Brain microvascular endothelial cell (primary cell): ENCODE measurements around the gene TESK2.
"Not testable (repeated sequence)": the region's sequence is repeated elsewhere in the genome, so short reads cannot be mapped to it uniquely, and the experiment has no call there.

Experiments
- DNase-seq: peaks from one replicate; pipeline ENCODE4 v3.0.0-alpha.2; 2020
- H3K27ac ChIP-seq: fragments of 250-450 bp; sonication (Bioruptor Pico); 2 replicates; pipeline ENCODE4 v1.5.1; 2020; ENCODE audit warnings: mild to moderate bottlenecking, moderate library complexity
- H3K27me3 ChIP-seq: fragments of 250-450 bp; sonication (Bioruptor Pico); replicated peaks from 2 replicates; pipeline ENCODE4 v1.5.1; 2020; ENCODE audit warnings: mild to moderate bottlenecking
- H3K36me3 ChIP-seq: fragments of 250-450 bp; sonication (Bioruptor Pico); replicated peaks from 2 replicates; pipeline ENCODE4 v1.5.1; 2020; ENCODE audit warnings: mild to moderate bottlenecking
- H3K4me3 ChIP-seq: 2 replicates; pipeline ENCODE4 v1.5.1; 2011; ENCODE audit warnings: low read depth, mild to moderate bottlenecking, control low read depth, low read length, moderate library complexity
- in situ Hi-C: cut with HindIII; loops from 2 replicates; pipeline ENCODE4 v1.10.0; 2017; ENCODE audit warnings: low sequenced_read_pairs, low pct_ligation_motif_present
- TF ChIP-seq, protein P1 (sequence below): IDR thresholded peaks from 2 replicates; pipeline ENCODE4 v1.5.1; 2011; ENCODE audit warnings: low read depth, mild to moderate bottlenecking, moderate library complexity, low read length, control low read depth, inconsistent platforms; ENCODE audit errors: missing control alignments

The TESK2 gene

DNA sequence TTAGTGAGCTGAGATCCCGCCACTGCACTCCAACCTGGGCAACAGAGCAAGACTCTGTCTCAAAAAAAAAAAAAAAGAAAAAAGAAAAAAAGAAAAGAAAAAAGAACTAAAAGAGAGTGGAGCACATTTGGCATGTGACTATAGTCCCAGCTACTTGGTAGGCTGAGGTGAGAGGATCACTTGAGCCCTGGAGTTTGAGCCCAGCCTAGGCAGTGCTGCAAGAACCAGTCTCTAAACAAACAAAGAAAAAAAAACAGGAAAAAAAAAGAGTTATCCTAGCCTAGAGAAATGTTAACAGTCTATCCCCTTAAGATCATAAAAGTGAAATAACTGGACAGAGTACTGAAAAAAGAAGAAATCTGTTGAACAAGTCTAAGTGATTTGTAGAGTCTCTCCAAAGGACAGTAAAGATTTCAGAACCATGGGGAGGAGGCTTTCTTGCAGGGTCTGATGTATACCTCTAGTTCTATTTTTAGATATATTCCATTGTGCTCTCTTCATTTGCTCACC lies 35.2 kb upstream of the TESK2 start:
- H3K27ac ChIP-seq, result no peak overlapping the region
- no peak for DNase-seq
- no peaks in the 10 kb centered on the region for H3K36me3 ChIP-seq
- no peaks in the 10 kb centered on the region for H3K27me3 ChIP-seq
- H3K4me3 ChIP-seq, result no peak overlapping the region
- in situ Hi-C loops, result no loop called here
- TF ChIP-seq, protein P1, sequence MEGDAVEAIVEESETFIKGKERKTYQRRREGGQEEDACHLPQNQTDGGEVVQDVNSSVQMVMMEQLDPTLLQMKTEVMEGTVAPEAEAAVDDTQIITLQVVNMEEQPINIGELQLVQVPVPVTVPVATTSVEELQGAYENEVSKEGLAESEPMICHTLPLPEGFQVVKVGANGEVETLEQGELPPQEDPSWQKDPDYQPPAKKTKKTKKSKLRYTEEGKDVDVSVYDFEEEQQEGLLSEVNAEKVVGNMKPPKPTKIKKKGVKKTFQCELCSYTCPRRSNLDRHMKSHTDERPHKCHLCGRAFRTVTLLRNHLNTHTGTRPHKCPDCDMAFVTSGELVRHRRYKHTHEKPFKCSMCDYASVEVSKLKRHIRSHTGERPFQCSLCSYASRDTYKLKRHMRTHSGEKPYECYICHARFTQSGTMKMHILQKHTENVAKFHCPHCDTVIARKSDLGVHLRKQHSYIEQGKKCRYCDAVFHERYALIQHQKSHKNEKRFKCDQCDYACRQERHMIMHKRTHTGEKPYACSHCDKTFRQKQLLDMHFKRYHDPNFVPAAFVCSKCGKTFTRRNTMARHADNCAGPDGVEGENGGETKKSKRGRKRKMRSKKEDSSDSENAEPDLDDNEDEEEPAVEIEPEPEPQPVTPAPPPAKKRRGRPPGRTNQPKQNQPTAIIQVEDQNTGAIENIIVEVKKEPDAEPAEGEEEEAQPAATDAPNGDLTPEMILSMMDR, result no peak

DNA sequence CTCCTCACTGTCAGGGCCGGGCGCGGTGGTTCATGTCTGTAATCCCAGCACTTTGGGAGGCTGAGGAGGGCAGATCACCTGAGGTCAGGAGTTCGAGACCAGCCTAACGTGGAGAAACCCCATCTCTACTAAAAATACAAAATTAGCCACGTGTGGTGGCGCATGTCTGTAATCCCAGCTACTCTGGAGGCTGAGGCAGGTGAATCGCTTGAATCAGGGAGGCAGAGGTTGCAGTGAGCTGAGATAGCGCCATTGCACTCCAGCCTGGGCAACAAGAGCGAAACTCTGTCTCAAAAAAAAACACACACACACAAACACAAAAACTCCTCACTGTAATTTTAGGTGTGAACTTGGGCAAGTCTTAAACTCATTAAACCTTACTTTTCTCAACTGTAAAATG lies 33.0 kb upstream of the TESK2 start:
- DNase-seq, H3K27me3 ChIP-seq, H3K36me3 ChIP-seq, H3K4me3 ChIP-seq, in situ Hi-C loops, H3K27ac ChIP-seq: not testable (repeated sequence)

DNA sequence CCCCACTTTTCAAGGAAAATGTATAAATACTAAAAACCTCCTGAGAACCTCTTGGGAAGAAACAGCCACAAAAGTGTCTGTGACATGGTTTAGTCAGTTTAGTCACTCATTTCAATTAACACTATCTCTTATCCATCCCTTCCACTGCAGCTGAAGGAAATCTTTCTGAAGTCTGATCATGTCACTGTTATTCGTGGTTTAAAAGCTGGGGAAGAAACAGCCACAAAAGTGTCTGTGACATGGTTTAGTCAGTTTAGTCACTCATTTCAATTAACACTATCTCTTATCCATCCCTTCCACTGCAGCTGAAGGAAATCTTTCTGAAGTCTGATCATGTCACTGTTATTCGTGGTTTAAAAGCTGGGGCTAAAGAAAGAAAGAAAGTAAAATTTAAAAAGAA lies 32.6 kb upstream of the TESK2 start:
- DNase-seq, H3K27ac ChIP-seq, H3K4me3 ChIP-seq, H3K27me3 ChIP-seq, in situ Hi-C loops, H3K36me3 ChIP-seq: not testable (repeated sequence)

DNA sequence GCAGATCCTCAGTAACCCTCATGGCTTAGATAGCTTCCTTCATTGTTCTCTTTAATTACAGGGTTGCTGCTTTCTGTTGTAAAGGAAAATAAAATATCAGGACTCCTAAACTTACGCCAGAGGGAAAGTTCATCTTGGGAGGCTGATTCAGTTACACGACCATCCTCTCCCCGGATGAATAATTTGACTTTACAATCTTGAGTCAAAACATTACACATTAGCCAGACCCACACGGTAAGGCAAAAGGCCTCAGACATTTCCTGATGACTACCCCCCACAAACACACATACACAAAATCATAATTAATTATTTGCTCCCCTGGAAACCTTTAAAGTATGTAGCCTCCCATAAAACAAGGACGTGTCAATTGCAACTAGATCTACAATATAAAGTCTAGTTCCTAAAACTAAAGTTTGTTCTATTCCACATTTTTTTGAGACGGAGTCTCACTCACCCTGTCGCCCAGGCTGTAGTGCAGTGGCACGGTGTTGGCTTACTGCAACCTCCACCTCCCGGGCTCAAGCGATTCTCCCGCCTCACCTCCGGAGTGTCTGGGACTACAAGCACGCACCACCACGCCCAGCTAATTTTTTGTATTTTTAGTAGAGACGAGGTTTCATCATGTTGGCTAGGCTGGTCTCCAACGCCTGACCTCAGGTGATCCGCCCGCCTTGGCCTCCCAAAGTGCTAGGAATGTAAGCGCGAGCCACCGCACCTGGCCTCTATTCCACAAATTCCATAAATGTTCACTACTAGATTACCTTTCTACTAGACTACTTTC lies 31.6 kb upstream of the TESK2 start:
- Histone ChIP-seq H3K27me3 (no peaks in the 10 kb centered on the region), H3K36me3 (peaks cover 12% of the 10 kb centered on the region), H3K27ac (peak overlapping the region; percentile 97), H3K4me3 (peak overlapping the region; percentile 99)
- TF ChIP-seq, protein P1, result no peak
- peak; percentile 40 for DNase-seq
- in situ Hi-C loops, result no loop called here

DNA sequence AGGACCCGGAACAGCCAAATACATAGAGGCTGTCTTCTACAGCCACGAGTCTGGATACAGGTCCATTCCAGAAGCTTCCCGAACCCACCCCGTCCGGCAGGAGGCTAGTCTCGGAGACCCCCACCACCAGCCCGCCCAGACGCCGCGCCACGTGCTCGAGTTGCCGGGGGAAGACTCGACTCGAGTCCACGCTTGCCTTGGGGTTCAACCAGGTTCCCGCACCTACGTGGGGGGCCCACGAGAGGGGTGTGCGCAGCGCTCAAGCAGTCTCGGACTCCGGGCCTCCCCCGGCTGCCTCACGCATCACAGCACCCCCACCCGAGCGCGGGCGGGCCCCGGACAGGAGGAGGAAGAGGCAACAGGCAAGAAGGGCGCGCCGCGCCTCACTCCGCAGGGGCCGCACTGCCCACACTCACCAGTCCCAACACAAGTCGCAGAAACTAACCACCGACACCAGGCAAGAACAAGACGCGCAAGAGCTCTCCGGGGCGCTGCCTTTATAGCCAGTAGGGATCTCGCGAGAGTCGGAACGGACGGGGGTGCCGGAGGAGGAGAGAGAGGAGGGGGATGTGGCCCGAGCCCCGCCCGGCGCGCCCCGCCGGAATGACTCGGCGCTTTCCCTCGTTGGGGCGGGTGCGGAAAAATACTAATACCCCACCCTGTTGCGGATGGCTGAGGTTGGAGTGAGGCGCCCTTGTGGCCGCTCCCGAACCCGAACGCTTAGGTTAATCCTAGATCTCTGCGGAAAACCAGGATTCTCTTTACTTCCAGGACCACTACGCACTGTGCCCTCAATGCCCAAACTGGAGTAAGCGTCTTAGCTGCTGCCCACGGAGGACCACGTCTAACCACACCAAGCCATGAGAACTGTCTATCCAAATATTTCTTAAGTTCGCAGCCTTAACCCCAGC lies 30.7 kb upstream of the TESK2 start, which contains the start of gene PRDX1:
TSS of gene PRDX1 (minus strand) at position 472 of the 911 bp plus-strand sequence. CDS start 2,841 bp downstream, outside the sequence.
- TF ChIP-seq, protein P1, result peak; percentile 18
- peak within 1 kb of the TSS; percentile 97 for H3K27ac ChIP-seq

DNA sequence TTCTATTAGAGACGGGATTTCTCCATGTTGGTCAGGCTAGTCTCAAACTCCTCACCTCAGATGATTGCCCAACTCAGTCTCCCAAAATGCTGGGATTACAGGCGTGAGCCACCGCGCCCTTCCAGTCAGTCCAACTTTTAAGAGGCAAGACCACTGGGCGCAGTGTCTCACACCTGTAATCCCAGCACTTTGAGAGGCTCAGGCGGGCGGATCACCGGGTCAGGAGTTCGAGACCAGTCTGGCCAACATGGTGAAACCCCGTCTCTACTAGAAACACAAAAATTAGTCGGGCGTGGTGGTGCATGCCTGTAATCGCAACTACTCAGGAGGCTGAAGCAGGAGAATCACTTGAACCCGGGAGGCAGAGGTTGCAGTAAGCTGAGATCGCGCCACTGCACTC lies 28.8 kb upstream of the TESK2 start:
- DNase-seq, in situ Hi-C loops, H3K27ac ChIP-seq, H3K27me3 ChIP-seq: not testable (repeated sequence)
- Histone ChIP-seq H3K36me3 (peaks cover 37% of the 10 kb centered on the region), H3K4me3 (peak overlapping the region; percentile 99)

More for the DNA sequence above, 30.7 kb upstream of the TESK2 start, which contains the start of gene PRDX1:
- Histone ChIP-seq H3K27me3 (no peaks in the 10 kb centered on the region), H3K4me3 (peak within 1 kb of the TSS; percentile 99), H3K36me3 (peaks cover 20% of the 10 kb centered on the region)
- in situ Hi-C loops, result no loop called here
- peak; percentile 93 for DNase-seq

DNA sequence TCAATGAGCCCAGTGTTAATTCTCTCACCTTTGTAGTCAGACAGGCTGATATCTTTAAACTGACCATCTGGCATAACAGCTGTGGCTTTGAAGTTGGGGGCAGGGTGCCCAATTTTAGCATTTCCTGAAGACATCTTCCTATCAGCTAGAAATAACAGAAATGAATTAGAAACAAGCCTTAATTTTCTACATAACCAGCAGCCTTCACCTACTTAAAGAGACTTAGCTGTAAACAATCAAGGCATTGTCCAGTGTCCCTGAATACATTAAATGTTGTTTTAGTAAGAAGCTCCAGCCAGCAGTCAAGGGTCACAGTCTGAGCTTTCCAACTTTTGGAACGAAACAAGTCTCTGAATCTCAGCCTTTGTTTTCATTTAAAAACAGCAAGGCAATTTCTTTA lies 27.9 kb upstream of the TESK2 start:
- Histone ChIP-seq H3K36me3 (peaks cover 46% of the 10 kb centered on the region), H3K4me3 (peak overlapping the region; percentile 20), H3K27ac (no peak overlapping the region), H3K27me3 (no peaks in the 10 kb centered on the region)
- DNase-seq, result no peak
- in situ Hi-C loops, result no loop called here
- TF ChIP-seq, protein P1, result no peak

DNA sequence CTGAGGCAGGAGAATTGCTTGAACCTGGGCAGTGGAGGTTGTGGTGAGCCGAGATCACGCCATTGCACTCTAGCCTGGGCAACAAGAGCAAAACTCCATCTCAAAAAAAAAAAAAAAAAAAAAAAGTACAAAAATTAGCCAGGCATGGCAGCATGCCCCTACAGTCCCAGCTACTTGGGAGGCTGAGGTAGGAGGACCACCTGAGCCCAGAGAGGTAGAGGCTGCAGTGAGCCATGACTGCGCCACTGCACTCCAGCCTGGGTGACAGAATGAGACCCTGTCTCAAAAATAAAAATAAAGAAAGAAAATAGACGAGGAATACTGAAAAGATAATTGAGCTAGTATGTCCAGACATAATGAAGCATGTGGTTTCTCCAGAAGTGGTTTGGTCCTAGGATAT lies 27.4 kb upstream of the TESK2 start:
- not testable (repeated sequence) for H3K27ac ChIP-seq, H3K27me3 ChIP-seq
- H3K36me3 ChIP-seq, result peaks cover 52% of the 10 kb centered on the region

More for the DNA sequence above, 27.4 kb upstream of the TESK2 start:
- DNase-seq, H3K4me3 ChIP-seq, in situ Hi-C loops: not testable (repeated sequence)
